ENCODE data around the gene IL32. TPM values are rescaled to one million over a fixed set of nuclear protein-coding genes. Genes with fewer than 3 reads are reported as not detected.

Gene IL32
- total and polyA plus RNA-seq, 9 of the 15 experiments (the other 6 are each of a cell fraction or from before 2014, with no cell fraction given), result 0.21 to 2.2 (median 0.37) TPM; not detected in 3

DNA sequence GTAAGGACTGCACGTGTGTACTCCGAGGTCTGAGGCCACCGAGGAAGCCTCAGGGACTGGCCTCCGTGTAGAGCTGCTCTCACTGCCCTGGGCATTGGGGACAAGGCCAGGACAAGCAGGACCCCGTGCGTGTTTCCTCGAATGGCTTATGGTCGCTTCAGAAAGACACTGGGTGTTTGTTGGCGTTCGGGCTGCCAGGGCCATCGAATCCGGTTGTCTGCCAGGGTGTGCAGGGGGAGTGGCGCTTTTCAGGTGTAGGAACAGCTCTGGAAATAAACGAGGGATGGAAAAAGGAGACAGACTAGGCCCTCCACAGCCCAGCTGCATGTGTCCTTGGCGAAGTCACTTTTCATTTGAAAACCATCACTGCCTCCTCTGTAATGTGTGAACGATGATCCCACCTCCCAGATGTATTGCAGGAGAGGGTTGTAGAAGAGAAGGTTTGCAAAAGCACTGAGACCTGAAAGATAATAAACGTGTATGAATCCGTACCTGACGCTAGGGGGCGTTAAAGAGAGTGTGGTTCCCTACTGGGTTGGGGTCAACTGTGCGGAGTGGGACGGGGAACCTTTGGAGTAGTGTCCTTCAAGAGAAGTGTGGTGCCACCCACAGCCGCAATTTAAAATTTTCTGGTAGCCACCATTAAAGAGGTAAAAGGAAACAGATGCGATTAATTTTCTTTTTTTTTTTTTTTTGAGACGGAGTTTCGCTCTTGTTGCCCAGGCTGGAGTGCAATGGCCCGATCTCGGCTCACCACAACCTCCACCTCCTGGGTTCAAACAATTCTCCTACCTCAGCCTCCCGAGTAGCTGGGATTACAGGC, 35.8 kb downstream of the IL32 start:
- H3K27me3 ChIP-seq (ENCODE audit: control insufficient read depth in 2 of 2, insufficient read depth in 2 of 2, low read length in 2 of 2), result no peaks in the 10 kb centered on the region; a peak in 1 of 5 replicates
- peak overlapping the region; percentile 86 for H2AFZ ChIP-seq (ENCODE audit: low read depth, low read length)
- FAIRE-seq (peak; percentile 89), ATAC-seq (peak; percentile 59), DNase-seq (ENCODE audit: extremely low read depth in 1 of 4, low spot score in 3 of 4) (peak; percentile 44 to 85 (median 60))
- intact Hi-C loops (cut with micrococcal nuclease), result loop anchor here (5.0 kb wide), 1 partner anchor 44 kb away; no protein-coding TSS in a partner anchor
- CTCF ChIA-PET (ENCODE audit: low intra/inter-chr PET ratio), result interaction anchor here (0.8 to 1.1 kb wide), 2 partner anchors 29 to 1182 kb away, joined by 4 to 5 read pairs; no protein-coding TSS in a partner anchor
- peaks cover 20 to 30% of the 10 kb centered on the region in 2 experiments for H3K4me1 ChIP-seq (replicated peaks in 1 of 2; ENCODE audit: control insufficient read depth in 2 of 2, insufficient read depth in 2 of 2, low read length in 2 of 2)
- in situ Hi-C loops (cut with MboI), result no loop called here
- H3K4me2 ChIP-seq (ENCODE audit: insufficient read depth, low read length), result peak overlapping the region; percentile 68
- TSS peak; percentile 95 for BruUV-seq (replicated peaks)
- peak overlapping the region; percentile 48 to 76 for H3K9ac ChIP-seq (ENCODE audit: insufficient read depth in 1 of 2, low read depth in 2 of 2, low read length in 2 of 2)
- no peaks in the 10 kb centered on the region for H3K36me3 ChIP-seq (ENCODE audit: control insufficient read depth, insufficient read depth, low read length)
- H3K9me1 ChIP-seq (ENCODE audit: control insufficient read depth, insufficient read depth, low read length), result no peaks in the 10 kb centered on the region
- H3K79me2 ChIP-seq (ENCODE audit: control insufficient read depth, insufficient read depth, low read length), result no peaks in the 10 kb centered on the region
- no peak overlapping the region for H3K4me3 ChIP-seq
- WGBS (ENCODE audit: insufficient coverage, low coverage, missing lambda C conversion rate), result 34% methylated on average over 25 of the region's 29 CpGs
- H4K20me1 ChIP-seq (replicated peaks; ENCODE audit: control insufficient read depth, insufficient read depth, low read length), result no peaks in the 10 kb centered on the region
- POLR2A ChIA-PET, result interaction anchor here (0.6 to 1.0 kb wide), 3 partner anchors 14 to 48 kb away, joined by 4 read pairs; partner anchors contain the start of gene ZNF213
- peak overlapping the region; percentile 80 for H3K27ac ChIP-seq (ENCODE audit: extremely low read depth, low read depth, low read length)
- no peaks in the 10 kb centered on the region for H3K9me3 ChIP-seq (replicated peaks; ENCODE audit: control insufficient read depth, insufficient read depth, low read depth, low read length)
- TF ChIP-seq CBFB (CRISPR knock-in tag; IDR thresholded peaks at IDR 0.05), result 0 out of 2 replicates have a peak, but pooled peaks have one; percentile 24
- TF ChIP-seq, protein P1, sequence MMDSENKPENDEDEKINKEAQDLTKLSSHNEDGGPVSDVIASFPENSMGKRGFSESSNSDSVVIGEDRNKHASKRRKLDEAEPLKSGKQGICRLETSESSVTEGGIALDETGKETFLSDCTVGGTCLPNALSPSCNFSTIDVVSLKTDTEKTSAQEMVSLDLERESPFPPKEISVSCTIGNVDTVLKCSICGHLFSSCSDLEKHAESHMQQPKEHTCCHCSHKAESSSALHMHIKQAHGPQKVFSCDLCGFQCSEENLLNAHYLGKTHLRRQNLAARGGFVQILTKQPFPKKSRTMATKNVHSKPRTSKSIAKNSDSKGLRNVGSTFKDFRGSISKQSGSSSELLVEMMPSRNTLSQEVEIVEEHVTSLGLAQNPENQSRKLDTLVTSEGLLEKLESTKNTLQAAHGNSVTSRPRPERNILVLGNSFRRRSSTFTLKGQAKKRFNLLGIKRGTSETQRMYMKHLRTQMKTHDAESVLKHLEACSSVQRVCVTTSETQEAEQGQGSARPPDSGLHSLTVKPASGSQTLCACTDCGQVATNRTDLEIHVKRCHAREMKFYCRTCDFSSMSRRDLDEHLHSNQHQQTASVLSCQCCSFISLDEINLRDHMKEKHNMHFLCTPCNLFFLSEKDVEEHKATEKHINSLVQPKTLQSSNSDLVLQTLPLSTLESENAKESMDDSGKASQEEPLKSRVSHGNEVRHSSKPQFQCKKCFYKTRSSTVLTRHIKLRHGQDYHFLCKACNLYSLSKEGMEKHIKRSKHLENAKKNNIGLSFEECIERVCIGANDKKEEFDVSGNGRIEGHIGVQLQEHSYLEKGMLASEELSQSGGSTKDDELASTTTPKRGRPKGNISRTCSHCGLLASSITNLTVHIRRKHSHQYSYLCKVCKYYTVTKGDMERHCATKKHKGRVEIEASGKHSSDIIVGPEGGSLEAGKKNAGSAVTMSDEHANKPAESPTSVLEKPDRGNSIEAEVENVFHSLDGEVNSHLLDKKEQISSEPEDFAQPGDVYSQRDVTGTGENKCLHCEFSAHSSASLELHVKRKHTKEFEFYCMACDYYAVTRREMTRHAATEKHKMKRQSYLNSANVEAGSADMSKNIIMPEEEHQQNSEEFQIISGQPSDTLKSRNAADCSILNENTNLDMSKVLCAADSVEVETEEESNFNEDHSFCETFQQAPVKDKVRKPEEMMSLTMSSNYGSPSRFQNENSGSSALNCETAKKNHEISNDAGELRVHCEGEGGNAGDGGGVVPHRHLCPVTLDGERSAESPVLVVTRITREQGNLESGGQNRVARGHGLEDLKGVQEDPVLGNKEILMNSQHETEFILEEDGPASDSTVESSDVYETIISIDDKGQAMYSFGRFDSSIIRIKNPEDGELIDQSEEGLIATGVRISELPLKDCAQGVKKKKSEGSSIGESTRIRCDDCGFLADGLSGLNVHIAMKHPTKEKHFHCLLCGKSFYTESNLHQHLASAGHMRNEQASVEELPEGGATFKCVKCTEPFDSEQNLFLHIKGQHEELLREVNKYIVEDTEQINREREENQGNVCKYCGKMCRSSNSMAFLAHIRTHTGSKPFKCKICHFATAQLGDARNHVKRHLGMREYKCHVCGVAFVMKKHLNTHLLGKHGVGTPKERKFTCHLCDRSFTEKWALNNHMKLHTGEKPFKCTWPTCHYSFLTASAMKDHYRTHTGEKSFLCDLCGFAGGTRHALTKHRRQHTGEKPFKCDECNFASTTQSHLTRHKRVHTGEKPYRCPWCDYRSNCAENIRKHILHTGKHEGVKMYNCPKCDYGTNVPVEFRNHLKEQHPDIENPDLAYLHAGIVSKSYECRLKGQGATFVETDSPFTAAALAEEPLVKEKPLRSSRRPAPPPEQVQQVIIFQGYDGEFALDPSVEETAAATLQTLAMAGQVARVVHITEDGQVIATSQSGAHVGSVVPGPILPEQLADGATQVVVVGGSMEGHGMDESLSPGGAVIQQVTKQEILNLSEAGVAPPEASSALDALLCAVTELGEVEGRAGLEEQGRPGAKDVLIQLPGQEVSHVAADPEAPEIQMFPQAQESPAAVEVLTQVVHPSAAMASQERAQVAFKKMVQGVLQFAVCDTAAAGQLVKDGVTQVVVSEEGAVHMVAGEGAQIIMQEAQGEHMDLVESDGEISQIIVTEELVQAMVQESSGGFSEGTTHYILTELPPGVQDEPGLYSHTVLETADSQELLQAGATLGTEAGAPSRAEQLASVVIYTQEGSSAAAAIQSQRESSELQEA (IDR thresholded peaks at IDR 0.05; ENCODE audit: low read depth), result no peak
- TF ChIP-seq BHLHE40 (IDR thresholded peaks at IDR 0.05; ENCODE audit: low read length), result peak; percentile 63
- TF ChIP-seq PTBP1 (IDR thresholded peaks at IDR 0.05; ENCODE audit: low read depth, low read length), result no peak
- TF ChIP-seq NFRKB (IDR thresholded peaks at IDR 0.05; ENCODE audit: low read depth), result 0 out of 2 replicates have a peak, but pooled peaks have one; percentile 16
- TF ChIP-seq TBP (optimal IDR thresholded peaks at IDR 0.05; ENCODE audit: low read depth, low read length), result no peak
- no peak for TF ChIP-seq MYC (IDR thresholded peaks at IDR 0.05; ENCODE audit: low read depth, low read length)
- peak; percentile 43; the same call in 1 of the 2 replicates for TF ChIP-seq MYC (CRISPR knock-in tag; IDR thresholded peaks at IDR 0.05; ENCODE audit: borderline replicate concordance, low read depth)
- TF ChIP-seq RAD21 (CRISPR knock-in tag; conservative IDR thresholded peaks at IDR 0.05 in 1 of 2, IDR thresholded peaks at IDR 0.05 in 1 of 2), result peak in 1 of 2 experiments; percentile 37; a peak in 1 of 4 replicates
- TF ChIP-seq, protein P2, sequence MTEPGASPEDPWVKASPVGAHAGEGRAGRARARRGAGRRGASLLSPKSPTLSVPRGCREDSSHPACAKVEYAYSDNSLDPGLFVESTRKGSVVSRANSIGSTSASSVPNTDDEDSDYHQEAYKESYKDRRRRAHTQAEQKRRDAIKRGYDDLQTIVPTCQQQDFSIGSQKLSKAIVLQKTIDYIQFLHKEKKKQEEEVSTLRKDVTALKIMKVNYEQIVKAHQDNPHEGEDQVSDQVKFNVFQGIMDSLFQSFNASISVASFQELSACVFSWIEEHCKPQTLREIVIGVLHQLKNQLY (CRISPR knock-in tag; conservative IDR thresholded peaks at IDR 0.05), result 0 out of 4 replicates have a peak, but pooled peaks of 1 of the 2 experiments have one; percentile 65
